Type B pancreatic cell (in vitro differentiated cells): ENCODE results near the gene OSBPL5. TPM values are rescaled to one million over a fixed set of nuclear protein-coding genes. Genes with fewer than 3 reads are reported as not detected.

Source experiments
- DNase-seq: peaks from one replicate; pipeline ENCODE4 v3.0.0; 2021; ENCODE audit warnings: mixed read lengths; ENCODE audit not compliant: unreplicated experiment; ENCODE audit errors: extremely low spot score
- H3K27ac Mint-ChIP-seq: 2 replicates; pipeline ENCODE4 v1.8.0; 2021; ENCODE audit warnings: mild to moderate bottlenecking, mixed read lengths
- H3K27me3 Mint-ChIP-seq: 2 replicates; pipeline ENCODE4 v1.8.0; 2021; ENCODE audit warnings: mixed read lengths
- H3K36me3 Mint-ChIP-seq: 2 replicates; pipeline ENCODE4 v1.8.0; 2021; ENCODE audit warnings: mixed read lengths
- H3K4me1 Mint-ChIP-seq: one replicate; pipeline ENCODE4 v1.8.0; 2021; ENCODE audit warnings: mixed read lengths; ENCODE audit not compliant: unreplicated experiment
- H3K4me3 Mint-ChIP-seq: 2 replicates; pipeline ENCODE4 v1.8.0; 2021; ENCODE audit warnings: mild to moderate bottlenecking, mixed read lengths
- H3K9me3 Mint-ChIP-seq: 2 replicates; pipeline ENCODE4 v1.8.0; 2021; ENCODE audit warnings: mixed read lengths
- CTCF ChIP-seq: fragments of 200-600 bp; sonication (generic); conservative IDR thresholded peaks from 2 replicates; pipeline ENCODE4 v1.5.0; 2021; ENCODE audit warnings: antibody characterized with exemption, mild to moderate bottlenecking
- total RNA-seq: library from RNA; stranded (reverse); gene quantifications from 2 replicates; pipeline ENCODE4 v1.2.1, GENCODE V29; 2021; ENCODE audit warnings: low replicate concordance

The OSBPL5 gene
- total RNA-seq, 1 donor from 2014 or later = 33.1 TPM

DNA sequence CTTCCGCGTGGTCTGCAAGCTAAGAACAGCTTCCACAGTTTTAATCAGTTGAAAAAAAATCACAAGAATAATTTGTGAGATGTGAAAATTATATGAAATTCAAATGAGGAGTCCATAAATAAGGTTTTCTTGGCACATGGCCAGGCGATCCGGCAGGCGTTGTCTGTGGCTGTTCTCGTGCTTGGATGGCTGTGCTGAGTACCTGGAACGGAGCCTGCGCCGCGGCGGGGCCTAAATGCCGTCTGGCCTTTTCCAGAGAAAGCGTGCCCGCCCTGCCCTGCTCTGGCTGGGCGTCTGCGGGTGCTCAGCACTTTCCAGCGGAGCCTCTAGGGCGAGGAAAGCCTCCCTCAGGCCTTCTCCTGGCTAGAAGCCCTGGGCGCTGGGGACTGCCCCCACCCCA, 41.8 kb downstream of the OSBPL5 start:
- H3K36me3 Mint-ChIP-seq = peaks cover 10% of the 10 kb centered on the region
- no peaks in the 10 kb centered on the region for H3K9me3 Mint-ChIP-seq
- H3K27me3 Mint-ChIP-seq = no peaks in the 10 kb centered on the region
- DNase-seq = no peak
- no peak for TF ChIP-seq CTCF
- H3K4me1 Mint-ChIP-seq = no peaks in the 10 kb centered on the region
- no peak overlapping the region for H3K27ac Mint-ChIP-seq
- no peak overlapping the region for H3K4me3 Mint-ChIP-seq

GRCh38 chr11:3122775-3123201, 42.3 kb downstream of the OSBPL5 start:
- Mint-ChIP-seq H3K36me3 (peaks cover 12% of the 10 kb centered on the region), H3K4me3 (no peak overlapping the region), H3K9me3 (no peaks in the 10 kb centered on the region), H3K4me1 (no peaks in the 10 kb centered on the region), H3K27me3 (no peaks in the 10 kb centered on the region), H3K27ac (no peak overlapping the region)
- no peak for DNase-seq
- TF ChIP-seq CTCF = no peak

DNA sequence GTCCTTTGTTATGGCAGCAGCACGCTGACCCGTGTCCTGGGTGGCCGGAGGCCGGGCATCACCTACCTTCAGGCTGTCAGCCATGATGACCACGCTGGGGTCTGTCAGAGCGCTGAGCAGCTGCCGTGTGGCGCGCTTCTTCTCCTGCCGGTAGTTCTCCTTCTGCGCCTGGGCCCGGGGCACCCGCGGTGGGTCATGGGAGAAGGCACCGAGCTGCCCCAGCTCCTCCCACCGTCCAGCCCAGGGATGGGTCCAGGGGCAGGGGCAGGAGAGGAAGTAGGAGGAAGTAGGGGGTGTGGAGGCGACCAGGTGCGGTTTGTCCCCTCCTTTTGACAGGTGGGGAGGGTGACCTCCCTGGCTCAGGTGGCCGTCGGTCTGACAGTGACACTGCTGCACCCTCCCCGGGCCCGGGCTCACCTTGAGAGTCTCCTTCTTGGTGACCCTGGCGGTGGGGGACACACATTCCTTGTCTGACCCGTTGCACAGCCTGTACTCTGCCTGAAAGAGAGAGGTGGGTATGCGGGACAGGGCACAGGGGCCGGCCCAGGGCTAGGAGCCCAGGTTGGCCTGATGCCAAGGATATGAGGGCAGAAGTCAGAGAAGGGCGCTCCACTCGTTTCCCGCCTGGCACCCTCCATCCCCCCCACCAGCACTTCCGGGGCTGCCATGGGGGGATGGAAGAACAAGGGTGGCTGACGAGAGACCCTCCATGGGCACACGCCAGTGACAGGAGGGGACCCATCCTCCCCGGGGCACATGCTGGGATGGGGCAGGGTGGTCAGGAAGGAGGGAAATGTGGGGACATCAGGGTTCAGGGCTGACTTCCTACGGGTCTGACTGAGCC, 43.0 kb downstream of the OSBPL5 start:
- no peak overlapping the region for H3K4me3 Mint-ChIP-seq
- peaks cover 16% of the 10 kb centered on the region for H3K36me3 Mint-ChIP-seq
- no peaks in the 10 kb centered on the region for H3K9me3 Mint-ChIP-seq
- no peak for TF ChIP-seq CTCF
- no peak for DNase-seq
- H3K27me3 Mint-ChIP-seq = no peaks in the 10 kb centered on the region
- H3K27ac Mint-ChIP-seq = no peak overlapping the region
- H3K4me1 Mint-ChIP-seq = no peaks in the 10 kb centered on the region

DNA sequence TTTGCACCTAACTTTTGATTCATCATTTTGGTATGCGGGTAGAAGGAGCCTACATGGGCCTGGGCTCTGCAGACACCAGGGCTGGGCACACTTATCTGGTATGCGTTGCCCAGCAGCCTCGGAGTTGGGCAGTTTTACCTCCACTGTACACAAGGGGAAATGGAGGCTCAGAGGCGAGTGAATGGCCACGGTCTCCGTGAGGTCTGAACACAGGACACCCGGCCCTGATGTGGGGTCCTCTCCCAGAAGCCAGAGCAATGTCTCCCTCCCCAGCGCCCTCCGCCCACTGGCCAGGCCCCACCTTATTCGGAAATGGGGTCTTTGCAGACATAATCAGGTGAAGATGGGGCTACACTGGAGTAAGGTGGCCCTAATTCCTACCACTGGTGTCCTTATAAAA, 43.7 kb downstream of the OSBPL5 start:
- H3K4me1 Mint-ChIP-seq = no peaks in the 10 kb centered on the region
- no peaks in the 10 kb centered on the region for H3K27me3 Mint-ChIP-seq
- TF ChIP-seq CTCF = no peak
- H3K27ac Mint-ChIP-seq = no peak overlapping the region
- no peaks in the 10 kb centered on the region for H3K9me3 Mint-ChIP-seq
- peaks cover 16% of the 10 kb centered on the region for H3K36me3 Mint-ChIP-seq
- H3K4me3 Mint-ChIP-seq = no peak overlapping the region
- DNase-seq = no peak

DNA sequence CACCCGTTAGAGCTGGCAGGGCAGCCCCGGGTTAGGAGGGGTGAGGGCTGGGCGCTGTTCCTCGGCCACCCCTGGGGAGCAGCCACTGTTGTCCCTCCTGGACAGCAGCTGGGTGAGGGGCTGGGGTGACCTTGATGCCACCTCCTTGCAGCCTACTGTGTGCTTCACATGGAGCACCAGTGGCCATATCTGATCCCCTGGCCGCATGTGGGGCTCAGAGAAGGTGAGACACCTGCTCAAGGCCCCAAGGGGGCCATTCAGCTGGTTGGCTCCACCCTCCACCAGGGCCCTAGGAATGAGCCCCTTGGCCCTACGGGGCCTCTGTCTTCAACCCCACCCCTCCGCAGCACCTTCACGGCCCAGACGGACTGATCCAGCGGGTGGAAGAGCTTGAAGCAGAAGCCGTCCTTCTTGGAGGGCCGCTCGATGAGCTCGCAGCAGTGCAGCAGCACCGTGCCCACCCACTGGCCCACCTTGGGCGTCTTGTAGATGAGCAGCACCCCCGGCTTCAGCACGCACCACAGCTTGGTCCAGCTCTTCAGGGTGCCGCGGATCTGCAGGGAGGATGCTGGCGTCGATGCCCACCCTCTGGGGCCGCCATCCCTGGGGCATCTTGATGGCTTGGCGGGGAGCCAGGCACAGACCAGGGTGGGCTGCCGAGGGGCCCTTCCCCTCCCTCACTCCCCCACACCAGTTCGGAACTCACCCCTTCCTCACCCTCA, 44.9 kb downstream of the OSBPL5 start:
- no peak for TF ChIP-seq CTCF
- H3K4me3 Mint-ChIP-seq = no peak overlapping the region
- peaks cover 22% of the 10 kb centered on the region for H3K36me3 Mint-ChIP-seq
- no peaks in the 10 kb centered on the region for H3K27me3 Mint-ChIP-seq
- no peak for DNase-seq
- H3K27ac Mint-ChIP-seq = no peak overlapping the region
- H3K9me3 Mint-ChIP-seq = peaks cover 2% of the 10 kb centered on the region
- H3K4me1 Mint-ChIP-seq = no peaks in the 10 kb centered on the region
